GM10248 (cell line): ENCODE measurements around the gene KCNK16.

ENCODE experiments used
- CTCF ChIA-PET: fragments of 300-600 bp; sonication (Branson Sonifier 250); formaldehyde crosslinking; extraction: SDS; loops from one replicate; lab custom pipeline; 2021; ENCODE audit warnings: antibody characterized with exemption; lab: Yijun Ruan, JAX
- POLR2A ChIA-PET: fragments of 350-650 bp; sonication (Branson Sonifier 250); formaldehyde crosslinking; extraction: SDS; loops from one replicate; lab custom pipeline; 2020; ENCODE audit warnings: antibody characterized with exemption; lab: Yijun Ruan, JAX
- DNase-seq: peaks from one replicate; pipeline ENCODE4 v3.0.0; 2012; ENCODE audit errors: extremely low spot score
- CTCF ChIP-seq: IDR thresholded peaks from 2 replicates; pipeline ENCODE4 v1.5.1; 2012; ENCODE audit warnings: mild to moderate bottlenecking, low read depth; ENCODE audit errors: extremely low read depth, missing control alignments, control extremely low read depth

KCNK16 gene

DNA sequence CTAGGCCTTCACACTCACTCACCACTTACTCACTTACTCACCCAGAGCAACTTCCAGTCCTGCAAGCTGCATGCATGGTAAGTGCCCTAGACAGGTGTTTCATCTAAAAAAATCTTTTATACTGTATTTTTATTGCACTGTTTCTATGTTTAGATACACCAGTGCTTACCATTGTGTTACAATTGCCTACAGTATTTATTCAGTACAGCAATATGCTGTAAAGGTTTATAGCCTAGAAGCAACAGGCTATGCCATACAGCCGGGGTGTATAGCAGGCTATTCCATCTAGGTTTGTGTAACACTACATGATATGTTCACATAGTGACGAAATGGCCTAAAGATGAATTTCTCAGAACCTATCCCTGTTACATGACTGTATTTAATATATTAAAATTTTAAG lies 56.1 kb downstream of the KCNK16 start:
- ChIA-PET POLR2A (no interaction called here), CTCF (interaction anchor here (1.1 to 1.6 kb wide), 2 partner anchors 10 to 98 kb away, joined by 3 to 5 read pairs; no protein-coding TSS in a partner anchor)
- TF ChIP-seq CTCF = no peak
- DNase-seq = no peak
